Thyroid gland (tissue), 4 donors: ENCODE results near the gene FAM110A.
"Not testable (repeated sequence)": the region's sequence is repeated elsewhere in the genome, so short reads cannot be mapped to it uniquely, and the experiment has no call there.

Source experiments
- CTCF ChIP-seq, 6 experiments: fragments of 200-600 bp in 3 of 6; fragments of 450-650 bp in 3 of 6; sonication (generic) in 3 of 6; IDR thresholded peaks; one replicate each; pipeline ENCODE4 v1.5.1; 2016 to 2019; ENCODE audit warnings: antibody characterized with exemption in 6 of 6, mild to moderate bottlenecking in 2 of 6, inconsistent platforms in 1 of 6, moderate library complexity in 1 of 6
- POLR2A ChIP-seq, 2 donors: fragments of 450-650 bp; IDR thresholded peaks; one replicate each; pipeline ENCODE4 v1.6.1; 2017; ENCODE audit warnings: antibody characterized with exemption in 2 of 2, mild to moderate bottlenecking in 2 of 2, moderate library complexity in 1 of 2

DNA sequence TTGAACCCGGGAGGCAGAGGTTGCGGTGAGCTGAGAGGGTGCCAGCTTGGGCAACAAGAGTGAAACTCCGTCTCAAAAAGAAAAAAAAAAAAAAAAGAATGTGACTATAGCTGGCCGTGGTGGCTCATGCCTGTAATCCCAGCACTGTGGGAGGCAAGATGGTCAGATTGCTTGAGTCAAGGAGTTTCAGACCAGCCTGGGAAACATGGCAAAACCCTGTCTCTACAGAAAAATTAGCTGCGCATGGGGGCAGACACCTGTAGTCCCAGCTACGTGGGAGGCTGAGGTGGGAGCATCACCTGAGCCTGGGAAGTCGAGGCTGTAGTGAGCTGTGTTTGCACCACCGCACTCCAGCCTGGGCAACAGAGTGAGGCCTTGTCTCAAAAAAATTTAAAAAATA lies 5.5 kb upstream of the FAM110A start:
- not testable (repeated sequence) for TF ChIP-seq CTCF, POLR2A (IDR thresholded peaks at IDR 0.05)
